DOHH2 (cell line): ENCODE results near the gene CDH4.

Experiments used
- H3F3A ChIP-seq: fragments of 200-600 bp; sonication (generic), shearing (Covaris generic); 2 replicates; pipeline ENCODE4 v1.6.0; 2016; ENCODE audit warnings: antibody characterized with exemption, mild to moderate bottlenecking; ENCODE audit not compliant: control insufficient read depth, insufficient read depth
- H3K27ac ChIP-seq: fragments of 200-600 bp; sonication (generic); 2 replicates; pipeline ENCODE4 v1.5.1; 2014; ENCODE audit warnings: low read depth, mild to moderate bottlenecking, low read length, moderate library complexity
- H3K27me3 ChIP-seq: fragments of 200-600 bp; sonication (generic); 2 replicates; pipeline ENCODE4 v1.6.1; 2014; ENCODE audit warnings: mild to moderate bottlenecking, low read length, mixed read lengths; ENCODE audit not compliant: control insufficient read depth
- H3K36me3 ChIP-seq: fragments of 200-600 bp; sonication (generic); 2 replicates; pipeline ENCODE4 v1.6.1; 2014; ENCODE audit warnings: mild to moderate bottlenecking, low read length, moderate library complexity, mixed read lengths; ENCODE audit not compliant: control insufficient read depth
- H3K4me1 ChIP-seq: fragments of 200-600 bp; sonication (generic); 2 replicates; pipeline ENCODE4 v1.6.1; 2014; ENCODE audit warnings: mild to moderate bottlenecking, low read length, mixed read lengths; ENCODE audit not compliant: control insufficient read depth
- H3K4me2 ChIP-seq: fragments of 200-600 bp; sonication (generic); 2 replicates; pipeline ENCODE4 v1.6.0; 2014; ENCODE audit warnings: mild to moderate bottlenecking, low read length, moderate library complexity
- H3K4me3 ChIP-seq: fragments of 200-600 bp; sonication (generic); 2 replicates; pipeline ENCODE4 v1.5.1; 2014; ENCODE audit warnings: mild to moderate bottlenecking, low read length, mixed read lengths
- H3K79me2 ChIP-seq: fragments of 200-600 bp; sonication (generic); 2 replicates; pipeline ENCODE4 v1.6.1; 2014; ENCODE audit warnings: mild to moderate bottlenecking, low read length, mixed read lengths; ENCODE audit not compliant: control insufficient read depth
- H3K9me2 ChIP-seq: fragments of 200-600 bp; sonication (generic); replicated peaks from 2 replicates; pipeline ENCODE4 v1.6.1; 2014; ENCODE audit warnings: mild to moderate bottlenecking, low read length, mixed read lengths; ENCODE audit not compliant: control insufficient read depth
- H3K9me3 ChIP-seq: fragments of 200-600 bp; sonication (generic); 2 replicates; pipeline ENCODE4 v1.6.1; 2014; ENCODE audit warnings: antibody characterized with exemption, low read length, mixed read lengths; ENCODE audit not compliant: control insufficient read depth, insufficient read depth
- H4K20me1 ChIP-seq: fragments of 200-600 bp; sonication (generic); 2 replicates; pipeline ENCODE4 v1.6.0; 2014; ENCODE audit warnings: low read depth, mild to moderate bottlenecking, antibody characterized with exemption, low read length, moderate library complexity; ENCODE audit not compliant: control insufficient read depth, insufficient read depth
- EZH2phosphoT487 ChIP-seq: fragments of 200-600 bp; sonication (generic); IDR thresholded peaks from 2 replicates; pipeline ENCODE4 v1.6.1; 2017; ENCODE audit warnings: borderline replicate concordance, mild to moderate bottlenecking, antibody characterized with exemption, low read length, moderate library complexity, mixed read lengths
- TF ChIP-seq, protein P1 (sequence below): fragments of 200-600 bp; sonication (generic); IDR thresholded peaks from one replicate; pipeline ENCODE4 v1.5.1; 2014; ENCODE audit warnings: antibody characterized with exemption, mild to moderate bottlenecking, low read depth, low read length; ENCODE audit not compliant: poor library complexity, severe bottlenecking

Gene CDH4

DNA sequence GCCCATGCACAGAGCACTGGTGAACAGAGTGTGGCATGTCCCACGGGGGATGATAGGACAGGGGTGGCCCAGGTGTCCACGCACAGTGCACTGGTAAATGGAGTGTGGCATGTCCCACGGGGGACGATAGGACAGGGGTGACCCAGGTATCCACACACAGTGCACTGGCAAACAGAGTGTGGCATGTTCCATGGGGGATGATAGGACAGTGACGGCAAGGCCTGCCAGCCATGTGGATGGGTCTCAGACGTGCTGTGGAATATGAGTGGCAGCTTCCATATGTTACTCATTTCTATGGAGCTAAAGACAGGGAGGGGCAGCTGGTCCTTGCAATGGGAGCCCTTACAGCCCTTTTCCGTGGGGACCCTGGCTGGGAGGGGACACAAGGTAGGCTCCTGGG lies 168.7 kb downstream of the CDH4 start:
- Histone ChIP-seq H3K9me2 (no peaks in the 10 kb centered on the region), H4K20me1 (no peaks in the 10 kb centered on the region), H3K4me2 (no peak overlapping the region), H3K36me3 (no peaks in the 10 kb centered on the region), H3K27me3 (no peaks in the 10 kb centered on the region), H3F3A (no peaks in the 10 kb centered on the region), H3K4me1 (no peaks in the 10 kb centered on the region), H3K4me3 (no peak overlapping the region), H3K79me2 (no peaks in the 10 kb centered on the region), H3K9me3 (no peaks in the 10 kb centered on the region; the same call in 1 of the 2 replicates), H3K27ac (no peak overlapping the region)
- TF ChIP-seq EZH2phosphoT487: no peak
- TF ChIP-seq, protein P1, sequence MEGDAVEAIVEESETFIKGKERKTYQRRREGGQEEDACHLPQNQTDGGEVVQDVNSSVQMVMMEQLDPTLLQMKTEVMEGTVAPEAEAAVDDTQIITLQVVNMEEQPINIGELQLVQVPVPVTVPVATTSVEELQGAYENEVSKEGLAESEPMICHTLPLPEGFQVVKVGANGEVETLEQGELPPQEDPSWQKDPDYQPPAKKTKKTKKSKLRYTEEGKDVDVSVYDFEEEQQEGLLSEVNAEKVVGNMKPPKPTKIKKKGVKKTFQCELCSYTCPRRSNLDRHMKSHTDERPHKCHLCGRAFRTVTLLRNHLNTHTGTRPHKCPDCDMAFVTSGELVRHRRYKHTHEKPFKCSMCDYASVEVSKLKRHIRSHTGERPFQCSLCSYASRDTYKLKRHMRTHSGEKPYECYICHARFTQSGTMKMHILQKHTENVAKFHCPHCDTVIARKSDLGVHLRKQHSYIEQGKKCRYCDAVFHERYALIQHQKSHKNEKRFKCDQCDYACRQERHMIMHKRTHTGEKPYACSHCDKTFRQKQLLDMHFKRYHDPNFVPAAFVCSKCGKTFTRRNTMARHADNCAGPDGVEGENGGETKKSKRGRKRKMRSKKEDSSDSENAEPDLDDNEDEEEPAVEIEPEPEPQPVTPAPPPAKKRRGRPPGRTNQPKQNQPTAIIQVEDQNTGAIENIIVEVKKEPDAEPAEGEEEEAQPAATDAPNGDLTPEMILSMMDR: no peak

DNA sequence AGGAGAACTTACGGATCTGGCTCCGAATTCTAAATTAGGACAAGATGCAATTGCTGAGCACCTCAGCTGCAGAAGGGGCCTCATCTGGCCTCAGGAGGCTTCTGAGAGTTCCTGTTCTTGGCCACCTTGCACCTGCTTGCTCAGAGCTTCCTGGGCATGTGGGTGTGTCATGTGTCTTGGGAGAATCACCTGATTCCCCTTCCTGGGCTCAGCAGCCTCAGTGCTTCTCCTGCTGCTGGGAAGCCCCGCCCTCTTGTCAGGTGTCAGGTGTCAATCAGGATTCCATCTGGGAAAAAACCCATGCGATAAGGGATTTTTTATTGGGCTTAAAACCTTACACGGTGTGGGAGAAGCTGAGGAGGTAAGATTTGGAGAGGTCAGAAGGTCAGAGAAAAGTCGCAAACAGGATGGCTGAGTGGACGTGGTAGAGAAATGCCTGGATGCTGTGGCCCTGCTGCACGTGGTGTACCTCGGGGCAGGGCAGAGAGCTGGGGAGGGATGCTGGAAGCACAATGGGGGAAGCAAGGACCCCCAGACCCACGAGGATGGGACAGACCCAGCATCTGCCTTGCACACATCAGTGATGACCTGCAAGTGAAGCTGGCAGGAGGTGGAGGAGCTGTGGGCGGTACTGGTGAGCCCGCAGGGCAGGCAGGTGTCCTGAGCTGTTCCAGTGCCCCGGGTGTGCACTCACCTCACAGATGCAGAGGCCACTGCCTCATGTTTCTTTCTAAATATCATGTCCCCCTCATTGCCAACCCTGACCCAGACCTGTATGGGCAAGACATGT lies 170.8 kb downstream of the CDH4 start:
- H3K4me2 ChIP-seq: no peak overlapping the region
- H3K9me2 ChIP-seq: no peaks in the 10 kb centered on the region
- no peaks in the 10 kb centered on the region for H3K4me1 ChIP-seq
- no peak for TF ChIP-seq EZH2phosphoT487
- TF ChIP-seq, protein P1: no peak
- H3K27ac ChIP-seq: no peak overlapping the region
- H4K20me1 ChIP-seq: no peaks in the 10 kb centered on the region
- H3K4me3 ChIP-seq: no peak overlapping the region
- no peaks in the 10 kb centered on the region for H3K79me2 ChIP-seq
- H3K36me3 ChIP-seq: no peaks in the 10 kb centered on the region
- no peaks in the 10 kb centered on the region for H3F3A ChIP-seq
- no peaks in the 10 kb centered on the region for H3K27me3 ChIP-seq
- no peaks in the 10 kb centered on the region; the same call in 1 of the 2 replicates for H3K9me3 ChIP-seq

- no peak overlapping the region for H3K4me3 ChIP-seq
- no peaks in the 10 kb centered on the region for H3K36me3 ChIP-seq
- H3K9me2 ChIP-seq: no peaks in the 10 kb centered on the region
- H3K4me1 ChIP-seq: no peaks in the 10 kb centered on the region
- H3K9me3 ChIP-seq: no peaks in the 10 kb centered on the region; the same call in 1 of the 2 replicates
- no peaks in the 10 kb centered on the region for H4K20me1 ChIP-seq
- no peak overlapping the region for H3K27ac ChIP-seq
- no peaks in the 10 kb centered on the region for H3F3A ChIP-seq
- no peak overlapping the region for H3K4me2 ChIP-seq
- no peaks in the 10 kb centered on the region for H3K79me2 ChIP-seq
- H3K27me3 ChIP-seq: no peaks in the 10 kb centered on the region
- TF ChIP-seq, protein P1: no peak
- TF ChIP-seq EZH2phosphoT487: no peak
Measured at GRCh38 chr20:61424011-61424627, 172.1 kb downstream of the CDH4 start.
